ENCODE measurements around the gene ACO2.

ACO2 gene

DNA sequence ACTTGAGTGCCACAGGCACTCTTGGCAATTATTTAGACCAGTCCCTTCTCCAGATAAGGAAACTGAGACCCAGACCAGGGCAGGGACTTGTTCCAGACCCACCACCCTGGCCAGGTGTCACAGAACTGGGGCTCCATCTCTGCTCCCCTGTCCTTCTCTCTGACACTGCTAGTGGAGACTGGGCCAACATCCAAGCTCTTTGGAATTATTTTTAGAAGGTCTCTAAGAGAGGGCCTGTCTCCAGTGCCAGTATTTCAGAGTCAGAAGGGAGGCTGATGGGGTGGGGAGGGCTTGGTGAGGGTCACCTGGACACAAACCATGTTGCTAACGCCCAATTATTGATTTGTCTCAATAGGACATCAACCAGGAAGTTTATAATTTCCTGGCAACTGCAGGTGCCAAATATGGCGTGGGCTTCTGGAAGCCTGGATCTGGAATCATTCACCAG is 42.6 kb downstream of the ACO2 start:
- H3K9me3 ChIP-seq (ENCODE audit: control insufficient read depth, insufficient read depth, low read length) = no peaks in the 10 kb centered on the region
- no peaks in the 10 kb centered on the region for H3K27me3 ChIP-seq (ENCODE audit: control insufficient read depth, low read length)
- no peaks in the 10 kb centered on the region for H3K4me1 ChIP-seq (ENCODE audit: control insufficient read depth, low read length)
- no peak for TF ChIP-seq EZH2phosphoT487 (IDR thresholded peaks at IDR 0.05; ENCODE audit: borderline replicate concordance, low read length)
- TF ChIP-seq, protein P1, sequence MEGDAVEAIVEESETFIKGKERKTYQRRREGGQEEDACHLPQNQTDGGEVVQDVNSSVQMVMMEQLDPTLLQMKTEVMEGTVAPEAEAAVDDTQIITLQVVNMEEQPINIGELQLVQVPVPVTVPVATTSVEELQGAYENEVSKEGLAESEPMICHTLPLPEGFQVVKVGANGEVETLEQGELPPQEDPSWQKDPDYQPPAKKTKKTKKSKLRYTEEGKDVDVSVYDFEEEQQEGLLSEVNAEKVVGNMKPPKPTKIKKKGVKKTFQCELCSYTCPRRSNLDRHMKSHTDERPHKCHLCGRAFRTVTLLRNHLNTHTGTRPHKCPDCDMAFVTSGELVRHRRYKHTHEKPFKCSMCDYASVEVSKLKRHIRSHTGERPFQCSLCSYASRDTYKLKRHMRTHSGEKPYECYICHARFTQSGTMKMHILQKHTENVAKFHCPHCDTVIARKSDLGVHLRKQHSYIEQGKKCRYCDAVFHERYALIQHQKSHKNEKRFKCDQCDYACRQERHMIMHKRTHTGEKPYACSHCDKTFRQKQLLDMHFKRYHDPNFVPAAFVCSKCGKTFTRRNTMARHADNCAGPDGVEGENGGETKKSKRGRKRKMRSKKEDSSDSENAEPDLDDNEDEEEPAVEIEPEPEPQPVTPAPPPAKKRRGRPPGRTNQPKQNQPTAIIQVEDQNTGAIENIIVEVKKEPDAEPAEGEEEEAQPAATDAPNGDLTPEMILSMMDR (IDR thresholded peaks at IDR 0.05; ENCODE audit: low read depth, low read length, poor library complexity, severe bottlenecking) = no peak
- no peak overlapping the region for H3K4me3 ChIP-seq (ENCODE audit: low read length)
- no peak overlapping the region for H3K4me2 ChIP-seq (ENCODE audit: low read length)
- H3K79me2 ChIP-seq (ENCODE audit: control insufficient read depth, low read length) = no peaks in the 10 kb centered on the region
- H4K20me1 ChIP-seq (ENCODE audit: control insufficient read depth, insufficient read depth, low read depth, low read length) = no peaks in the 10 kb centered on the region
- H3K9me2 ChIP-seq (replicated peaks; ENCODE audit: control insufficient read depth, low read length) = no peaks in the 10 kb centered on the region
- no peaks in the 10 kb centered on the region for H3F3A ChIP-seq (ENCODE audit: control insufficient read depth, insufficient read depth)
- H3K27ac ChIP-seq (ENCODE audit: low read depth, low read length) = no peak overlapping the region
- peaks cover 83% of the 10 kb centered on the region for H3K36me3 ChIP-seq (ENCODE audit: control insufficient read depth, low read length)

DNA sequence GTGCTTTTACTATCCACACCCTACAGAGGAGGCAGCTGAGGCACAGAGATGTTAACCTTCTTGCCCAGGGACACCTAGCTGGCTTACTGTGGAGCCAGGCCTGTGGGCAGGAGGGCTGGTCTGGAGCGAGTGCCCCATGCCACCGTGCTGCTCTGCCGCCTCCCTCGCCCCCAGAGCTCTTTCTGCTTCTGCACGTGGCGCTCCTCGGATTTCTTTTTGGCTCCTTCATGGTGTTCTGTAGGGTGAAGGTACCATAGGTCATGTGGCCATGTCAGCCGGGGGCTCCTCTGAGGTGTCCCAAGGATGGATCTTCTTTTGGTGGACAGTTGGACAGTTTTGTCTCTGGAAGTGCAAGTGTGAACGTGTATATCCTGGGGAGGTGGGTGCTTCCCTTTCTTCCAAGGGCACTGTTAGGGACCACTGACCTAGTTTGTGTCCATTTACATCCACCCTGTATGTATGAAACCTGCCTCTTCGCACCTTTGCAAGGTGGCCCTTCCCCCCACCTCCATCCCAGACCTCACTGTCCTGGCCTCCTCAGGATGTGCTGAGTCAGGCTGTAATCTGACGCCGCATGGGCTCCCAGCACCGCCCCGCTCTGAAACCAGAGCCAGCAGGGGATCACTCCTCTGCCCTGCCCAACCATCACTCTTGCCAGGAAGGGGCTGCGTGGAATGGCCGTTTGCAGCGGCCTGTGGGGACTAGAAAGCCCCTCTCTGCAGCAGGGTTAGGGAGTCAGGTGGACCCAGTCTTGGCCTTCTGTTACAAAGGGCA is 43.7 kb downstream of the ACO2 start:
- no peak overlapping the region for H3K4me2 ChIP-seq (ENCODE audit: low read length)
- no peaks in the 10 kb centered on the region for H3K9me2 ChIP-seq (replicated peaks; ENCODE audit: control insufficient read depth, low read length)
- H3K27ac ChIP-seq (ENCODE audit: low read depth, low read length) = no peak overlapping the region

DNA sequence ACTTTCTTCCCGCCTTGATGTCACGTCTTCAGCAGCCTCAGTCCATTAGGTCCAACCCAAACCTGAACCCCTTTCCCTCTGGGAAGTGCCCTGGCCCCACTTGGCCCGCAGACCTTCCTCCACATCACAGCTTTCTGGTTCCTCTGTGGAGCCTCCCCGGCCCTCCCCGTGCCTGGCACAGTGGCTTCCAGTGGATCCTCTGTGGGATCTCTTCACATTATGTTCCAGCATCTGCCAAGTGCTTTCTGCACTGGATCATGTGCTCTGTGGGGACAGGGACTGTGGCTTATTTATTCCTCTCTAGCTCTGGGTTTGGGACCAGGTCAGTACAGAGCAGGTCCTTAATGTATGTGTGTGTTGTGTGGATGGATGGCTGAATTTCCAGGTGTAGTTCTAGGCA is 44.5 kb downstream of the ACO2 start:
- peaks cover 83% of the 10 kb centered on the region for H3K36me3 ChIP-seq (ENCODE audit: control insufficient read depth, low read length)

More for the DNA sequence above, 43.7 kb downstream of the ACO2 start:
- Histone ChIP-seq H3K4me3 (ENCODE audit: low read length) (no peak overlapping the region), H3K27me3 (ENCODE audit: control insufficient read depth, low read length) (no peaks in the 10 kb centered on the region), H3K9me3 (ENCODE audit: control insufficient read depth, insufficient read depth, low read length) (no peaks in the 10 kb centered on the region), H3K36me3 (ENCODE audit: control insufficient read depth, low read length) (peaks cover 83% of the 10 kb centered on the region), H3K79me2 (ENCODE audit: control insufficient read depth, low read length) (no peaks in the 10 kb centered on the region), H3K4me1 (ENCODE audit: control insufficient read depth, low read length) (no peaks in the 10 kb centered on the region), H3F3A (ENCODE audit: control insufficient read depth, insufficient read depth) (no peaks in the 10 kb centered on the region), H4K20me1 (ENCODE audit: control insufficient read depth, insufficient read depth, low read depth, low read length) (no peaks in the 10 kb centered on the region)
- TF ChIP-seq EZH2phosphoT487 (IDR thresholded peaks at IDR 0.05; ENCODE audit: borderline replicate concordance, low read length) = no peak
- TF ChIP-seq, protein P1 (IDR thresholded peaks at IDR 0.05; ENCODE audit: low read depth, low read length, poor library complexity, severe bottlenecking) = no peak

More for the DNA sequence above, 44.5 kb downstream of the ACO2 start:
- TF ChIP-seq, protein P1 (IDR thresholded peaks at IDR 0.05; ENCODE audit: low read depth, low read length, poor library complexity, severe bottlenecking) = no peak
- TF ChIP-seq EZH2phosphoT487 (IDR thresholded peaks at IDR 0.05; ENCODE audit: borderline replicate concordance, low read length) = no peak
- Histone ChIP-seq H3K9me3 (ENCODE audit: control insufficient read depth, insufficient read depth, low read length) (no peaks in the 10 kb centered on the region), H3K9me2 (replicated peaks; ENCODE audit: control insufficient read depth, low read length) (no peaks in the 10 kb centered on the region), H4K20me1 (ENCODE audit: control insufficient read depth, insufficient read depth, low read depth, low read length) (no peaks in the 10 kb centered on the region), H3K4me1 (ENCODE audit: control insufficient read depth, low read length) (no peaks in the 10 kb centered on the region), H3K4me3 (ENCODE audit: low read length) (no peak overlapping the region), H3F3A (ENCODE audit: control insufficient read depth, insufficient read depth) (no peaks in the 10 kb centered on the region), H3K27ac (ENCODE audit: low read depth, low read length) (no peak overlapping the region), H3K27me3 (ENCODE audit: control insufficient read depth, low read length) (no peaks in the 10 kb centered on the region), H3K79me2 (ENCODE audit: control insufficient read depth, low read length) (no peaks in the 10 kb centered on the region), H3K4me2 (ENCODE audit: low read length) (no peak overlapping the region)
